Occipital lobe (tissue), 2 donors: ENCODE data around the gene NR1D2. TPM values are rescaled to one million over a fixed set of nuclear protein-coding genes. Genes with fewer than 3 reads are reported as not detected.
"Not testable (repeated sequence)": the region's sequence is repeated elsewhere in the genome, so short reads cannot be mapped to it uniquely, and the experiment has no call there.

Source experiments
- DNase-seq: peaks from one replicate; lab custom pipeline; 2025; lab: John Stamatoyannopoulos, UW
- total RNA-seq: library from RNA; depleted of rRNA; stranded (reverse); fragments of >200 nt; gene quantifications from one replicate; pipeline ENCODE4 v1.2.3, GENCODE V29; 2014

Gene NR1D2
- total RNA-seq, result 41.5 TPM

DNA sequence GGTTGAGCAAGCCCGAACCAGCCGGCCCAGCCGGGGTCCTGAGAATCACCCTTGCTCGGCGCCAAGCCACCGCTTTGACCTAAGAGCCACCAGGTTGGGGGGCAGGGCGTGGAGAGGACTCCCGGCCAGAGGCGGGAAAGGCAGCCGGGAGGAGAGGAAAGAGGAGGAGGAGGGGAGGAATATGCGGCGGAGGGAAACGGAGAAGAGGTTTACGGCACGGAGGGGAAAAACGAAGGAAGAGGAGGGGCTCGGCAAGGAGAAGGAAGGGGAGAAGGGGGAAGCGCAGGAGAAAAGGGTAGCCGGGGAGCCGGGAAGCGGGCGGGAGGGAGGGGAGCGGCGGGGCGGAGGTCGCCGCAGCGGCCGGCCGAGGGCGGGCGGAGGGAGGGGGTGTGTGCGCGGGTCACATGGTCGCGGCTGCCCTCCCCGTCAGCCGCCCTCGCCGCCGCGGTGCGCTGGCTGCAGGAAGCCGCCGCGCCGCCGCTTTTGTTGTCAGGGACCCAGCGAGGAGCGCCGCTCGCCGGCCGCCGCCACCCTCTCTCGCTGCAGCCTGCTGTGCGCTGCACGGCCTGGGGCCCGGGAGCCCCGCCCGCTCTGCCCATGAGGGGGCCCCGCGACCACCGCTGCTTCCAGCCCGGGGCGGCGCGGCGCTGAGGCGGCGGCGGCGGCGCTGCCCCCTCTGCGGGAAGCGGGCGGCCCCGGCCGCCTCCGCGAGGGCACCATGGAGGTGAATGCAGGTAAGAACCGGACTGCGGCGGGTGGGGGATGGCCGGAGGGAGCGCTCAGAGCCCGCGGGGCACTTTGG is at the start of gene NR1D2:
TSS of gene NR1D2 (plus strand) at position 426 of the 802 bp plus-strand sequence. CDS start at position 719, 293 bp downstream.
- DNase-seq, result peak; percentile 78

GRCh38 chr3:23900744-23901143 is 44.3 kb upstream of the NR1D2 start:
- no peak for DNase-seq

DNA sequence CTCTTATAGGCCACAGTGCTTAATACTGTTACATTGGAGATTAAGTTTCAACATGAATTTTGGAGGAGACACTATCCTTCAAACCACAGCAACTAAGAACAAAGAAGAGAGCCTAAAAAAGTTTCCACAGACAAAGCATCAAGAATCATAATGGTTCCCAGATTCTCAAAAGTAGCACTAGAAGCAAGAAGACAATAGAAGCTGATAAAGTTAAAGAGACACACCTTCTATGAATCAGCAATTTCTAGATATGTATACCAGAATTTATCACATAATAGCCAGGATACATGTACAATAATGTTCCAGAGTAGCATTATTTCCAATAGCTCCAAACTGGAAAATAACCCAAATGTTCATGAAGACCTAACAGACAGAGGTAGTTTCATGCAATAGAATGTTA is 40.5 kb upstream of the NR1D2 start:
- DNase-seq, result no peak

GRCh38 chr3:23909341-23909740 is 35.7 kb upstream of the NR1D2 start:
- no peak for DNase-seq

DNA sequence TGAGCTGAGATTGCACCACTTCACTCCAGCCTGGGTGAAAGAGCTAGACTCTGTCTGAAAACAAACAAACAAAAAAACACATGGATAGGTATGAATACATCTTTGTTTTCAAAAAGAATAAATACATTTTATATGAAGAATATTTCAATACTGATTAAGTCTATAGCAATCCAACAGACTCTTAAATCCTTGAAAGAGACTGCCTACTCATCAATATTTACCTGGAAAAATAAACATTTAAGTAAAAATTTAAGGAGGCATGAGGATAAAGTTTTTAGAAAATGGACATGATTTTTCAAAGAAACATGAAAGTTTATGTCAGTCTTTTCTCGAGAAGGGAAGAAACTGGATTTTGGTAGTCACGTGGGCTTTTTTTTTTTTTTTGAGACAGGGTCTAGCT is 33.7 kb upstream of the NR1D2 start:
- no peak for DNase-seq

DNA sequence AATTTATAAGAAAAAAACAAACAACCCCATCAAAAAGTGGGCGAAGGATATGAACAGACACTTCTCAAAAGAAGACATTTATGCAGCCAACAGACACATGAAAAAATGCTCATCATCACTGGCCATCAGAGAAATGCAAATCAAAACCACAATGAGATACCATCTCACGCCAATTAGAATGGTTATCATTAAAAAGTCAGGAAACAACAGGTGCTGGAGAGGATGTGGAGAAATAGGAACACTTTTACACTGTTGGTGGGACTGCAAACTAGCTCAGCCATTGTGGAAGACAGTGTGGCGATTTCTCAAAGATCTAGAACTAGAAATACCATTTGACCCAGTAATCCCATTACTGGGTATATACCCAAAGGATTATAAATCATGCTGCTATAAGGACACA is 32.8 kb upstream of the NR1D2 start:
- DNase-seq, result not testable (repeated sequence)

- no peak for DNase-seq
These were observed 31.9 kb upstream of the NR1D2 start for GRCh38 chr3:23913182-23913581.

GRCh38 chr3:23913873-23914743 is 31.0 kb upstream of the NR1D2 start:
- no peak for DNase-seq

GRCh38 chr3:23915537-23916108 is 29.5 kb upstream of the NR1D2 start:
- no peak for DNase-seq

- DNase-seq, result peak; percentile 79
These were observed 28.8 kb upstream of the NR1D2 start for GRCh38 chr3:23916152-23916885.

GRCh38 chr3:23916886-23917678 is 28.0 kb upstream of the NR1D2 start, which contains the start of the genes NKIRAS1 and RPL15:
Gene NKIRAS1 (minus strand): TSS chr3:23916990. CDS start chr3:23910904, 6,086 bp downstream.
Gene RPL15 (plus strand): TSS chr3:23917132. CDS start chr3:23917860, 728 bp downstream.
- peak; percentile 95 for DNase-seq

GRCh38 chr3:23917679-23918303 is 27.3 kb upstream of the NR1D2 start:
- DNase-seq, result not testable (repeated sequence)

DNA sequence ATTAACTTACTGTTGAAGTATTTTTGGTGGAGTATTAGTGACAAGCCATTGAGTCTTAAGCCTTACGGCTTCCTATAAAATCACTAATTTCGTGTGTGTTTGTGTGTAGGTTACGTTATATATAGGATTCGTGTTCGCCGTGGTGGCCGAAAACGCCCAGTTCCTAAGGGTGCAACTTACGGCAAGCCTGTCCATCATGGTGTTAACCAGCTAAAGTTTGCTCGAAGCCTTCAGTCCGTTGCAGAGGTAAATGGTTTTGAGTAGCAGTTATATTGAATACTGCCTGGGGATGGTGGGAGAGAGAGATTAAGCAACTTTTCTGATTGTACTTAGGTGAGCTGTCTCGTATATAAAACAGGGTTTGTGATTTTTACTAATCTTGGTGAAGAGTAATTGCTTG is 26.8 kb upstream of the NR1D2 start:
- not testable (repeated sequence) for DNase-seq

- DNase-seq, result no peak
These were observed 25.5 kb upstream of the NR1D2 start for GRCh38 chr3:23919628-23920027.

DNA sequence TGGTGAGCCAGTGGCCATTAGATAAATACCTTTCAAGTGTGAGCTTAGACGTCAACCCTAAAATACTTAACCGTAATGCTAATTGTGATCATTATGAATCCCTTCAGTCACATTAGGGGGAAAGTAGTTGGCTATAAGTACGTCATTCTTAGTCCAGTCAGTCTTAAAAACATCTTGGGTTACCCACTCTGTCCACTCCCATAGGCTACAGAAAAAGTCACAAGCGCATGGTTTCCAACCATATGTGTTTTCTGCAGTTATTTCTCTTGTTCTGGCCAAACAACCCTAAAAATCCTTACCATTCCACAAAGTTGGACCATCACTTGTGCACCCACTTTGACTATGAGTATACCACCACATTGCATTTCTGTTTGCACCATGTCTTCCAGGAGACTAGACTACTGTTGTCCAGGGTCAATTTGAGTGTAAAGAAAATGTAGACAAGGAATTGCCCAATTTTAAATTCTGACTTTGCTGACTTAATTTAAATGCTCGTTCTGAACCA is 24.9 kb upstream of the NR1D2 start:
- DNase-seq, result no peak

GRCh38 chr3:23921052-23921511 is 24.0 kb upstream of the NR1D2 start:
- no peak for DNase-seq

- no peak for DNase-seq
These were observed 21.3 kb upstream of the NR1D2 start for GRCh38 chr3:23923786-23924185.

GRCh38 chr3:23926246-23926645 is 18.8 kb upstream of the NR1D2 start:
- DNase-seq, result no peak

- DNase-seq, result no peak
These were observed 18.4 kb upstream of the NR1D2 start for GRCh38 chr3:23926736-23927135.

GRCh38 chr3:23928524-23928923 is 16.6 kb upstream of the NR1D2 start:
- DNase-seq, result no peak
